Putamen (tissue), 1 donor: Measurements from ENCODE around the gene HSD3B7.

Experiments used
- DNase-seq: peaks from one replicate; pipeline ENCODE4 v3.0.0-alpha.2; 2016; ENCODE audit warnings: low spot score

HSD3B7 gene

GRCh38 chr16:31029272-31029671, 44.3 kb downstream of the HSD3B7 start:
- no peak for DNase-seq

DNA sequence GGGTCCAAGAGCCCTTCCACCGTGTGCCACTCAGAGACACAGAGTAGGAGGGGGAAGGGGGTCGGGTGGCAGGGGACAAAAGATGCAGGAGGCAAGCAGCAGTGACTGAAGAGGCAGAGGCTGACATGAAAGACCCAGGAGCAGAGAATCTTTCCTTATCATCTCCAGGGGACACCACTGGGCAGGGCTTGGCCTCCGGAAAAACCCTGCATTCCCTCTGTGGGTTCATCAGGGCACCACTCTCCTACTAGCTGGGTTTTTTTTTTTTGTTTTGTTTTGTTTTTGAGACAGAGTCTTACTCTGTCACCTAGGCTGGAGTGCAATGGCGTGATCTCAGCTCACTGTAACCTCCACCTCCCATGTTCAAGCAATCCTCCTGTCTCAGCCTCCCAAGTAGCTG, 46.3 kb downstream of the HSD3B7 start:
- DNase-seq, result no peak

- peak; percentile 99 for DNase-seq
Measured at GRCh38 chr16:31032736-31033708, 48.0 kb downstream of the HSD3B7 start, which contains the start of gene STX4. Gene STX4 (plus strand): TSS chr16:31033558. CDS start chr16:31033806, 248 bp downstream.

DNA sequence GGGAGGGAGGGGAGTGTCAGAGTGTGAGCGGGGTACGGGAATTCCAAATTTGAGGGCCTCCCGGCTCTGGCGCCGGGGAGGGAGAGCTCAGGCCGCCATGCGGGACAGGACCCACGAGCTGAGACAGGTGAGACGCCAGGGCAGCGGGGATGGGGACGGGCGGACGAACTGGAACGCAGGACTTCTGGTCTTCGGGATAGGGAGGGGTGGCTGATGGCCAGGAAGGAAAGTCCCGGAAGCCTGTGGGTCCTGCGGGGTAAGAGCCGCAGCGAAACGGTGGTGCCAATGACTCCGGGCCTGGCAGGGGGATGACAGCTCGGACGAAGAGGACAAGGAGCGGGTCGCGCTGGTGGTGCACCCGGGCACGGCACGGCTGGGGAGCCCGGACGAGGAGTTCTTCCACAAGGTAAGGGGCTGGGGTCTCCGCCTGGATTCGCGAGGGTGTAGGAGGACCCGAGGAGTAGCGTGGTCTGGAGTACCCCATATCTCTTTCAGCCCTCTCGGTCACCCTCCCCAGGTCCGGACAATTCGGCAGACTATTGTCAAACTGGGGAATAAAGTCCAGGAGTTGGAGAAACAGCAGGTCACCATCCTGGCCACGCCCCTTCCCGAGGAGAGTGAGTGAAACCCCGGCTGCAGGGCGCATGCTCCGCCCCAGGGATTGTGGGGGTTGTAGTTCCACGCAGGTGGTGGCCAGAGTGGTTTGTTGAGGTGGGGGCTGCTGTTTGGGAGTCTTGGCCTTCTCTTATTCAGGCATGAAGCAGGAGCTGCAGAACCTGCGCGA, 48.9 kb downstream of the HSD3B7 start:
- peak; percentile 90 for DNase-seq

DNA sequence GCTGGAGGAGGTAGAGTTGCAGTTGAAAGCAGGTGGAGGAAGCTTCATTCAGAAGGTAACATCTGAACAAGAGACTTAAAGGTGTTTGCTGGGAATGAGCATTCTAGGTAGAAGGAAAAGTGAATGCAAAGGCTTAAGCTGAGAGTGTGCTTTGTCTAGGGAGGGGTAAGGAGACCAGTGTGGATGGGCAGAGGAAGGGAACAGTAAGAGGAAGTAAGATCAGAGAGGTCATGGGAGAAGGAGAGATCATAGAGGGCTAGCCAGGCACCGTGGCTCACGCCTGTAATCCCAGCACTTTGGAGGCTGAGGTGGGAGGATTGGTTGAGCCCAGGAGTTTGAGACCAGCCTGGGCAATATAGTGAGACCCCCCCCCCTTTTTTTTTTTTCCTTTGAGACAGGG, 51.7 kb downstream of the HSD3B7 start:
- DNase-seq, result no peak
